ENCODE results near the gene A2M. TPM values are rescaled to one million over a fixed set of nuclear protein-coding genes. Genes with fewer than 3 reads are reported as not detected.

Gene A2M
- total and polyA plus RNA-seq, 2 of the 4 experiments (the other 2 are of a cell fraction) = 1.1 to 3.2 TPM

- no TSS peak for BruUV-seq (replicated peaks)
- POLR2A ChIA-PET (ENCODE audit: unreplicated experiment) = no interaction called here
These were observed 50.2 kb downstream of the A2M start for GRCh38 chr12:9065607-9065856.

More at GRCh38 chr12:9065607-9065856, 50.2 kb downstream of the A2M start:
- no peak overlapping the region for H4K91ac ChIP-seq (ENCODE audit: insufficient read depth, low read depth, low read length)
- H3K4me1 ChIP-seq (ENCODE audit: control insufficient read depth, insufficient read depth, low read length) = no peaks in the 10 kb centered on the region; the same call in 1 of the 2 replicates
- H3K27ac ChIP-seq (ENCODE audit: insufficient read depth, low read length) = no peak overlapping the region
- WGBS, 2 experiments (ENCODE audit: extremely low coverage in 2 of 2, insufficient read length in 1 of 2) = no CpG with 5 or more reads among the region's 1 CpG
- H2BK15ac ChIP-seq (ENCODE audit: low read depth, low read length) = no peak overlapping the region
- H2BK120ac ChIP-seq (ENCODE audit: low read depth, low read length) = no peak overlapping the region
- DNase-seq (no peak), ATAC-seq (ENCODE audit: low read depth) (no peak)
- H3K9me3 ChIP-seq (ENCODE audit: control insufficient read depth, insufficient read depth, low read length) = no peaks in the 10 kb centered on the region
- H2AFZ ChIP-seq (replicated peaks; ENCODE audit: low read length, poor library complexity) = no peak overlapping the region
- no peak overlapping the region for H3K18ac ChIP-seq (ENCODE audit: low read depth, low read length)
- no peaks in the 10 kb centered on the region for H4K20me1 ChIP-seq (ENCODE audit: insufficient read depth, low read length)
- H4K5ac ChIP-seq (ENCODE audit: low read depth, low read length) = no peak overlapping the region
- TF ChIP-seq, protein P1, sequence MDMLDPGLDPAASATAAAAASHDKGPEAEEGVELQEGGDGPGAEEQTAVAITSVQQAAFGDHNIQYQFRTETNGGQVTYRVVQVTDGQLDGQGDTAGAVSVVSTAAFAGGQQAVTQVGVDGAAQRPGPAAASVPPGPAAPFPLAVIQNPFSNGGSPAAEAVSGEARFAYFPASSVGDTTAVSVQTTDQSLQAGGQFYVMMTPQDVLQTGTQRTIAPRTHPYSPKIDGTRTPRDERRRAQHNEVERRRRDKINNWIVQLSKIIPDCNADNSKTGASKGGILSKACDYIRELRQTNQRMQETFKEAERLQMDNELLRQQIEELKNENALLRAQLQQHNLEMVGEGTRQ (IDR thresholded peaks at IDR 0.05; ENCODE audit: low read depth, low read length) = no peak
- TF ChIP-seq BHLHE40 (IDR thresholded peaks at IDR 0.05; ENCODE audit: low read depth, low read length) (no peak), MXI1 (IDR thresholded peaks at IDR 0.05; ENCODE audit: borderline replicate concordance, low read depth, low read length) (no peak), RAD21 (IDR thresholded peaks at IDR 0.05; ENCODE audit: low read length) (no peak), NFE2L2 (IDR thresholded peaks at IDR 0.05; ENCODE audit: low read depth, low read length) (no peak), MAZ (IDR thresholded peaks at IDR 0.05; ENCODE audit: borderline replicate concordance, low read depth, low read length) (no peak), FOS (IDR thresholded peaks at IDR 0.05; ENCODE audit: low read depth, low read length) (no peak), MAFK (IDR thresholded peaks at IDR 0.05; ENCODE audit: low read depth, low read length) (no peak), RCOR1 (IDR thresholded peaks at IDR 0.05; ENCODE audit: insufficient replicate concordance, low read length) (no peak), CHD1 (IDR thresholded peaks at IDR 0.05; ENCODE audit: low read depth, low read length) (no peak), SMC3 (IDR thresholded peaks at IDR 0.05; ENCODE audit: low read depth, low read length) (no peak), RFX5 (IDR thresholded peaks at IDR 0.05; ENCODE audit: low read depth, low read length) (no peak), POLR2A (IDR thresholded peaks at IDR 0.05; ENCODE audit: low read depth, low read length) (no peak), CEBPB (IDR thresholded peaks at IDR 0.05; ENCODE audit: low read depth, low read length) (no peak)
- TF ChIP-seq, protein P2, sequence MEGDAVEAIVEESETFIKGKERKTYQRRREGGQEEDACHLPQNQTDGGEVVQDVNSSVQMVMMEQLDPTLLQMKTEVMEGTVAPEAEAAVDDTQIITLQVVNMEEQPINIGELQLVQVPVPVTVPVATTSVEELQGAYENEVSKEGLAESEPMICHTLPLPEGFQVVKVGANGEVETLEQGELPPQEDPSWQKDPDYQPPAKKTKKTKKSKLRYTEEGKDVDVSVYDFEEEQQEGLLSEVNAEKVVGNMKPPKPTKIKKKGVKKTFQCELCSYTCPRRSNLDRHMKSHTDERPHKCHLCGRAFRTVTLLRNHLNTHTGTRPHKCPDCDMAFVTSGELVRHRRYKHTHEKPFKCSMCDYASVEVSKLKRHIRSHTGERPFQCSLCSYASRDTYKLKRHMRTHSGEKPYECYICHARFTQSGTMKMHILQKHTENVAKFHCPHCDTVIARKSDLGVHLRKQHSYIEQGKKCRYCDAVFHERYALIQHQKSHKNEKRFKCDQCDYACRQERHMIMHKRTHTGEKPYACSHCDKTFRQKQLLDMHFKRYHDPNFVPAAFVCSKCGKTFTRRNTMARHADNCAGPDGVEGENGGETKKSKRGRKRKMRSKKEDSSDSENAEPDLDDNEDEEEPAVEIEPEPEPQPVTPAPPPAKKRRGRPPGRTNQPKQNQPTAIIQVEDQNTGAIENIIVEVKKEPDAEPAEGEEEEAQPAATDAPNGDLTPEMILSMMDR (conservative IDR thresholded peaks at IDR 0.05; ENCODE audit: low read depth, low read length) = no peak
- TF ChIP-seq, protein P3, sequence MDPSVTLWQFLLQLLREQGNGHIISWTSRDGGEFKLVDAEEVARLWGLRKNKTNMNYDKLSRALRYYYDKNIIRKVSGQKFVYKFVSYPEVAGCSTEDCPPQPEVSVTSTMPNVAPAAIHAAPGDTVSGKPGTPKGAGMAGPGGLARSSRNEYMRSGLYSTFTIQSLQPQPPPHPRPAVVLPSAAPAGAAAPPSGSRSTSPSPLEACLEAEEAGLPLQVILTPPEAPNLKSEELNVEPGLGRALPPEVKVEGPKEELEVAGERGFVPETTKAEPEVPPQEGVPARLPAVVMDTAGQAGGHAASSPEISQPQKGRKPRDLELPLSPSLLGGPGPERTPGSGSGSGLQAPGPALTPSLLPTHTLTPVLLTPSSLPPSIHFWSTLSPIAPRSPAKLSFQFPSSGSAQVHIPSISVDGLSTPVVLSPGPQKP (IDR thresholded peaks at IDR 0.05; ENCODE audit: borderline replicate concordance, low read depth, low read length) = no peak
- no peak overlapping the region for H2AK5ac ChIP-seq (ENCODE audit: low read depth, low read length)
- no peak overlapping the region for H2BK5ac ChIP-seq (ENCODE audit: low read depth, low read length, poor library complexity, severe bottlenecking)
- H2AK9ac ChIP-seq (replicated peaks; ENCODE audit: low read depth, low read length, poor library complexity) = no peak overlapping the region
- H3K36me3 ChIP-seq (ENCODE audit: control insufficient read depth, insufficient read depth, low read length) = no peaks in the 10 kb centered on the region
- H3K4me3 ChIP-seq (ENCODE audit: insufficient read depth, low read depth, low read length) = no peak overlapping the region
- dilution Hi-C loops (cut with HindIII; ENCODE audit: low sequenced_read_pairs, unreplicated experiment) (no loop called here), in situ Hi-C loops (cut with MboI; ENCODE audit: low sequenced_read_pairs) (no loop called here), intact Hi-C loops (cut with micrococcal nuclease) (no loop called here)
- H3K27me3 ChIP-seq (ENCODE audit: control insufficient read depth, insufficient read depth, low read length) = no peaks in the 10 kb centered on the region
- CTCF ChIA-PET = no interaction called here
- peak overlapping the region in 1 of 2 experiments; percentile 74; a peak in 1 of 4 replicates for H4K8ac ChIP-seq (ENCODE audit: low read depth in 2 of 2, low read length in 2 of 2)
- H2BK20ac ChIP-seq (ENCODE audit: low read depth, low read length) = no peak overlapping the region
- no peak overlapping the region for H3K9ac ChIP-seq (ENCODE audit: low read depth, low read length)
- H3K23ac ChIP-seq (ENCODE audit: low read depth, low read length) = no peak overlapping the region
- H3K4ac ChIP-seq (ENCODE audit: low read depth, low read length) = no peak overlapping the region
- no peaks in the 10 kb centered on the region for H3K9me1 ChIP-seq (ENCODE audit: insufficient read depth, low read length)
- H3K4me2 ChIP-seq (ENCODE audit: low read depth, low read length) = no peak overlapping the region
- no peak overlapping the region for H3K14ac ChIP-seq (replicated peaks; ENCODE audit: low read depth, low read length)
- no peaks in the 10 kb centered on the region for H3K79me1 ChIP-seq (ENCODE audit: low read depth in 1 of 2, low read length in 2 of 2)
- H3K56ac ChIP-seq (ENCODE audit: extremely low read depth, insufficient read depth, low read length) = no peak overlapping the region
